Endothelial cell of umbilical vein (primary cell): Measurements from ENCODE around the gene CNOT1. TPM values are rescaled to one million over a fixed set of nuclear protein-coding genes. Genes with fewer than 3 reads are reported as not detected.

ENCODE experiments used
- BruUV-seq: library from RNA; stranded (reverse); fragments of 400-500 nt; replicated peaks from 2 replicates; lab custom pipeline; 2021; lab: Mats Ljungman, UMichigan
- CTCF ChIA-PET: fragments of 300-600, 350-600 bp; sonication (Branson Sonifier 250); formaldehyde crosslinking; loops from one replicate; lab custom pipeline; 2021; ENCODE audit warnings: antibody characterized with exemption, inconsistent platforms; lab: Charles Lee
- POLR2A ChIA-PET: fragments of 300-600, 350-600 bp; sonication (Branson Sonifier 250); formaldehyde crosslinking; loops from one replicate; lab custom pipeline; 2021; ENCODE audit warnings: antibody characterized with exemption, inconsistent platforms; lab: Charles Lee
- DNase-seq: peaks from one replicate; pipeline ENCODE4 v3.0.0-alpha.2; 2011; ENCODE audit warnings: low read depth, low spot score
- FAIRE-seq: peaks from 2 replicates; lab custom pipeline; 2011; peaks lifted over from hg19 to GRCh38; lab: Jason Lieb, UNC
- H2AFZ ChIP-seq: 2 replicates; pipeline ENCODE4 v1.6.0; 2012; ENCODE audit warnings: low read depth, low read length, control low read depth, inconsistent platforms
- H3K27ac ChIP-seq: 2 replicates; pipeline ENCODE4 v1.5.1; 2011; ENCODE audit warnings: low read depth, mild to moderate bottlenecking, control low read depth, low read length, moderate library complexity; ENCODE audit not compliant: insufficient read depth
- H3K27me3 ChIP-seq, 2 experiments: 2 replicates each; pipeline versions ENCODE4 v1.6.0 to v1.6.1; 2011; ENCODE audit warnings: low read length in 2 of 2, mixed read lengths in 1 of 2; ENCODE audit not compliant: control insufficient read depth in 2 of 2, insufficient read depth in 2 of 2
- H3K36me3 ChIP-seq, 2 experiments: 2 replicates in 1 of 2; 3 replicates in 1 of 2; pipeline ENCODE4 v1.5.1; 2011; ENCODE audit warnings: low read length in 2 of 2, mild to moderate bottlenecking in 1 of 2, moderate library complexity in 1 of 2; ENCODE audit not compliant: control insufficient read depth in 2 of 2, insufficient read depth in 2 of 2; ENCODE audit errors: extremely low read depth in 1 of 2
- H3K4me1 ChIP-seq: 3 replicates; pipeline ENCODE4 v1.5.1; 2011; ENCODE audit warnings: mild to moderate bottlenecking, low read length; ENCODE audit not compliant: control insufficient read depth, insufficient read depth; ENCODE audit errors: extremely low read depth
- H3K4me2 ChIP-seq: 2 replicates; pipeline ENCODE4 v1.6.1; 2011; ENCODE audit warnings: low read length, control low read depth, mixed read lengths; ENCODE audit not compliant: insufficient read depth
- H3K4me3 ChIP-seq, 3 experiments: fragments of 200-600 bp in 1 of 3; sonication (generic), shearing (Covaris generic) in 1 of 3; replicated peaks in 1 of 3; 2 replicates each; pipeline ENCODE4 v1.5.1; 2011 to 2016; ENCODE audit warnings: control low read depth in 3 of 3, low read length in 3 of 3, mild to moderate bottlenecking in 2 of 3, inconsistent platforms in 1 of 3, low read depth in 1 of 3, moderate library complexity in 1 of 3; ENCODE audit not compliant: insufficient read depth in 1 of 3
- H3K79me2 ChIP-seq: 2 replicates; pipeline ENCODE4 v1.6.0; 2012; ENCODE audit warnings: low read length, inconsistent platforms; ENCODE audit not compliant: control insufficient read depth, insufficient read depth
- H3K9ac ChIP-seq: replicated peaks from 2 replicates; pipeline ENCODE3; 2011; ENCODE audit warnings: low read length, control low read depth; ENCODE audit not compliant: insufficient read depth; ENCODE audit errors: extremely low read depth
- H3K9me1 ChIP-seq: replicated peaks from 3 replicates; pipeline ENCODE4 v1.6.0; 2011; ENCODE audit warnings: mild to moderate bottlenecking, low read length; ENCODE audit not compliant: control insufficient read depth, insufficient read depth; ENCODE audit errors: extremely low read depth
- H3K9me3 ChIP-seq: replicated peaks from 2 replicates; pipeline ENCODE4 v1.5.1; 2012; ENCODE audit warnings: low read length, inconsistent platforms; ENCODE audit not compliant: control insufficient read depth, insufficient read depth
- H4K20me1 ChIP-seq: replicated peaks from 2 replicates; pipeline ENCODE3; 2011; ENCODE audit warnings: mild to moderate bottlenecking, low read length; ENCODE audit not compliant: control insufficient read depth, insufficient read depth; ENCODE audit errors: extremely low read depth
- CTCF ChIP-seq, 2 donors: IDR thresholded peaks; 1 replicate in 1 of 2; 2 replicates in 1 of 2; pipeline ENCODE4 v1.5.1; 2011; ENCODE audit warnings: low read length in 2 of 2, mild to moderate bottlenecking in 2 of 2, moderate library complexity in 2 of 2, control low read depth in 1 of 2, inconsistent platforms in 1 of 2, low read depth in 1 of 2; ENCODE audit not compliant: insufficient read depth in 1 of 2; ENCODE audit errors: extremely low read depth in 1 of 2
- EZH2 ChIP-seq: IDR thresholded peaks from 2 replicates; pipeline ENCODE4 v1.6.1; 2012; ENCODE audit warnings: borderline replicate concordance, low read depth, mild to moderate bottlenecking, moderate library complexity, low read length, inconsistent platforms; ENCODE audit not compliant: severe bottlenecking
- FOS ChIP-seq: IDR thresholded peaks from 2 replicates; pipeline ENCODE4 v1.6.1; 2011; ENCODE audit warnings: mild to moderate bottlenecking, low read length, moderate library complexity, borderline replicate concordance; ENCODE audit not compliant: insufficient read depth
- GATA2 ChIP-seq: IDR thresholded peaks from 2 replicates; pipeline ENCODE4 v1.7.0; 2011; ENCODE audit warnings: low read depth, mild to moderate bottlenecking, moderate library complexity, mixed read lengths, low read length; ENCODE audit not compliant: insufficient read length, insufficient read depth
- JUN ChIP-seq: IDR thresholded peaks from 2 replicates; pipeline ENCODE4 v1.6.1; 2011; ENCODE audit warnings: borderline replicate concordance, low read depth; ENCODE audit not compliant: insufficient read length, insufficient read depth
- MYC ChIP-seq: IDR thresholded peaks from one replicate; pipeline ENCODE4 v1.6.1; 2011; ENCODE audit warnings: mild to moderate bottlenecking, low read depth, low read length
- POLR2A ChIP-seq: IDR thresholded peaks from 2 replicates; pipeline ENCODE4 v1.6.1; 2012; ENCODE audit warnings: low read depth, mild to moderate bottlenecking, control low read depth, low read length
- POLR2AphosphoS5 ChIP-seq: IDR thresholded peaks from 2 replicates; pipeline ENCODE4 v1.6.1; 2012; ENCODE audit warnings: low read depth, mild to moderate bottlenecking, control low read depth, low read length, moderate library complexity; ENCODE audit not compliant: insufficient read depth
- dilution Hi-C: fragments of 300-500 bp; cut with MboI; formaldehyde crosslinking; loops from one replicate; pipeline ENCODE4 v1.15.0; 2019; ENCODE audit warnings: low sequenced_read_pairs; ENCODE audit not compliant: extremely low pct_ligation_motif_present
- intact Hi-C: fragments of 100-400 bp; cut with micrococcal nuclease; formaldehyde crosslinking; loops from one replicate; pipeline ENCODE4 v1.10.0; 2022
- polyA plus RNA-seq, 4 experiments: library from polyadenylated mRNA; depleted of rRNA in 3 of 4; stranded (reverse) in 3 of 4; unstranded in 1 of 4; fragments of >200 nt; gene quantifications; 2 replicates each; pipeline versions ENCODE4 v1.2.1 to v1.2.3, GENCODE V29; 2011 to 2012; ENCODE audit warnings: missing spikeins in 1 of 4
- total RNA-seq: library from RNA; stranded (reverse); gene quantifications from 2 replicates; pipeline ENCODE4 v1.2.3, GENCODE V29; 2021
- TF ChIP-seq, protein P1 (sequence below): IDR thresholded peaks from 2 replicates; pipeline ENCODE4 v1.6.1; 2011; ENCODE audit not compliant: insufficient read depth, insufficient read length

CNOT1 gene
- total and polyA plus RNA-seq, 2 donors (not counting 3 experiments of a cell fraction or from before 2014, with no cell fraction given), result 142 to 151 TPM

DNA sequence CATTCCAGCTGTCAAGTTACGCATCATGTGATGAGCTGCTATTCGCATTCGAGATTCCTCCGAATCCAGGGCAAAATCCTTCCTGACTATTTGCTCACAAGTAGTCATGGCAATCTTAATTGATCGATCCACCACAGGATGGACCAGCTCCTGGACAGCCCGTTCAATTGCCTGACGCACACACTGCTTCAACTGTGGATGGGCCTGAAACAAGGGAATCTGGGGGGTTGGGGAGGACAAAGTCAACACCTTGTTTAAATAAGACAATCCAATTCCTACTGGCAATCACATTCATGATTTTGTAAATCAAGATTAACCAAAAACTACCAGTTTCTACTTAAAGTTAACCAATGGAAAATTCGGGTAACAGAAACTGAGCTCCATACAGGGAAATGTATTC, 85.9 kb downstream of the CNOT1 start:
- no peaks in the 10 kb centered on the region for H3K9me1 ChIP-seq
- no peaks in the 10 kb centered on the region for H4K20me1 ChIP-seq
- no peak overlapping the region for H3K27ac ChIP-seq
- ChIA-PET POLR2A (interaction anchor here (0.6 kb wide), 1 partner anchor 22 kb away, joined by 3 read pairs; no protein-coding TSS in a partner anchor), CTCF (interaction anchor here (2.6 kb wide), 1 partner anchor 213 kb away, joined by 10 read pairs; no protein-coding TSS in a partner anchor)
- FAIRE-seq, result no peak
- H2AFZ ChIP-seq, result no peak overlapping the region
- peaks cover 28 to 54% of the 10 kb centered on the region in 2 experiments for H3K36me3 ChIP-seq
- H3K9me3 ChIP-seq, result no peaks in the 10 kb centered on the region
- no peak overlapping the region for H3K4me3 ChIP-seq
- intact Hi-C loops (loop anchor here (5.0 kb wide), 1 partner anchor 34 kb away; no protein-coding TSS in a partner anchor), dilution Hi-C loops (no loop called here)
- H3K9ac ChIP-seq, result no peak overlapping the region
- DNase-seq, result no peak
- H3K27me3 ChIP-seq, result no peaks in the 10 kb centered on the region
- H3K4me2 ChIP-seq, result no peak overlapping the region
- H3K79me2 ChIP-seq, result no peaks in the 10 kb centered on the region
- H3K4me1 ChIP-seq, result no peaks in the 10 kb centered on the region
- TF ChIP-seq, protein P1, sequence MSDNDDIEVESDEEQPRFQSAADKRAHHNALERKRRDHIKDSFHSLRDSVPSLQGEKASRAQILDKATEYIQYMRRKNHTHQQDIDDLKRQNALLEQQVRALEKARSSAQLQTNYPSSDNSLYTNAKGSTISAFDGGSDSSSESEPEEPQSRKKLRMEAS, result no peak
- TF ChIP-seq POLR2AphosphoS5 (no peak), CTCF (IDR thresholded peaks at IDR 0.05; ENCODE audit: extremely low read depth in 1 of 2, insufficient read depth in 1 of 2, low read depth in 1 of 2, low read length in 2 of 2) (no peak), POLR2A (no peak), JUN (no peak), MYC (no peak), FOS (no peak), GATA2 (no peak), EZH2 (no peak)
- no TSS peak for BruUV-seq
